Measurements from ENCODE around the gene CTDSPL. TPM values are rescaled to one million over a fixed set of nuclear protein-coding genes. Genes with fewer than 3 reads are reported as not detected.
"Not testable (repeated sequence)": the region's sequence is repeated elsewhere in the genome, so short reads cannot be mapped to it uniquely, and the experiment has no call there.

Gene CTDSPL
- total RNA-seq, 2 experiments from 2014 or later, result 2.0 to 4.1 TPM

DNA sequence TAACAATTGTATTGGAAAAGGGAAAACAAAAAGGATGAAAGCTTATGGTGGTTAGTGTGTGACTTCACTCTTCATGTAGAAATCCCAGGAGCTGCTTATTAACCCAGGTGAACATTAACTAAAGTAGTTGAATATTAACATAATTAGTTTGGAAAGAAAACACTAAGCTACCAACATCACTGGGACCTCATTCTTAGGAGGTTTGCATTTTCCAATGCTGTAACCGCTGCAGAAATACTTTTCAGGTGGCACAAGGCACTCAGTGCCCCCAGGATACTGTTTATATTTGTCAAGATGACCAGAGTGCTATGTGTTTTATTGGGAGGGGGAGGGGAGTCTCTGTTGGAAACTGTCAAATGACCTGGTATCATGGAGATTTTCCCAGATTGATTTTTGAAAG, 103.0 kb downstream of the CTDSPL start:
- Mint-ChIP-seq H3K27me3 (peaks cover 11% of the 10 kb centered on the region), H3K27ac (no peak overlapping the region), H3K4me1 (no peaks in the 10 kb centered on the region), H3K9me3 (no peaks in the 10 kb centered on the region), H3K36me3 (ENCODE audit: low read depth) (no peaks in the 10 kb centered on the region), H3K4me3 (no peak overlapping the region)
- no peak for DNase-seq
- ChIA-PET CTCF (interaction anchor here (1.3 to 4.3 kb wide), 3 partner anchors 10 to 110 kb away, joined by 4 to 21 read pairs (median 5); no protein-coding TSS in a partner anchor), POLR2A (no interaction called here)

DNA sequence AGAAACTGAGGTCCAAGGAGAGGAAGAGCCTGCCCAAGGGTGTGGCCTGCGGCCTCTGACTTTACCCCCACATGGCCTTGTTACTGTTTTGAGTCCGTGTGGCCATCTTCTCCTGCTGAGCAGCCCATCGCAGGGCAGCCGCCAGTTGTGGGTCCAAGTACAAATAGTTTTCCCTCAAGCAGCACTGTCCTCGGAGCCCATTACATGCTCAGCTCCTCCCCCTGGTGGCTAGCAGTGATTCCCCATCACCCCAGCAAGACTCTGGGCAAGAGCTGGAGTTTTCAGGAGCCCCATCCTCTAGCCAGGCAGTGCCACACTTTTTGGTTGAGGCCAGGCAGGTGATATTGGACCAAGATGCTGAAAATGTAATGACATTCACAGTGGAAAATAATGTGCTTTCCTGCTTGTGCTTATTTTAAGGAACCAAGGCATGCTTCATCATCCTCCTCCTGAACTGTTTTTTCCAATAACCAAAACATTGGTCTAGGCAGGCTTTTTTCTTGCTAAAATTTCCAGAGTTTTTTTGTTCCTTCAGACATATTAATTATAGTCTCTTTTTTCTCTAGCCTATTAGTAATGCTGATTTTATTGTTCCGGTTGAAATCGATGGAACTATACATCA, 105.7 kb downstream of the CTDSPL start:
- CTCF ChIA-PET, result interaction anchor here (0.7 to 5.4 kb wide), 25 partner anchors 7 to 379 kb away, joined by 3 to 129 read pairs (median 4); partner anchors contain the start of gene XYLB
- POLR2A ChIA-PET, result interaction anchor here (1.1 to 1.2 kb wide), 2 partner anchors 103 to 112 kb away, joined by 3 read pairs; no protein-coding TSS in a partner anchor
- H3K4me1 Mint-ChIP-seq, result no peaks in the 10 kb centered on the region
- DNase-seq, result peak; percentile 66
- H3K4me3 Mint-ChIP-seq, result no peak overlapping the region
- H3K9me3 Mint-ChIP-seq, result no peaks in the 10 kb centered on the region
- no peak overlapping the region for H3K27ac Mint-ChIP-seq
- peaks cover 9% of the 10 kb centered on the region for H3K27me3 Mint-ChIP-seq
- no peaks in the 10 kb centered on the region for H3K36me3 Mint-ChIP-seq (ENCODE audit: low read depth)

DNA sequence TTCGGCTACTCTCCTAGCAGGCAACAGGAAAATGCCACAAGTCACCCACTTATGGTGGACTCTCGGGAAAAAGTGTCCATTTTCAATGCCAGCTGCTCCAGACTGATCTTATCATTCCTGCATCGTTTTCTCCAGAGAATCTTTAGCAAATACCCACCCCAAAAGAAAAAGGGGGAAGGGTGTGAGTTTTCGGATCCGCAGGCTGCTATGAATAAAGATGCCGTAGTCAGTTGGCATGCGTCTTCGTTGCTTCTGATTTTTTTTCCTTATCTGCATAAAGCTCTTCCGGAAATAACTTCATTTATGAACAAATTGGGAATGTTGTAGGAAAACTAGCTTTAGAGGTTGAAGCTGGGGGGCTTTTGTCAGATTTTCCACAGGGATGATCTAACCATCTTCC, 106.5 kb downstream of the CTDSPL start:
- H3K9me3 Mint-ChIP-seq, result no peaks in the 10 kb centered on the region
- no peak overlapping the region for H3K4me3 Mint-ChIP-seq
- POLR2A ChIA-PET, result no interaction called here
- H3K36me3 Mint-ChIP-seq (ENCODE audit: low read depth), result no peaks in the 10 kb centered on the region
- no peaks in the 10 kb centered on the region for H3K4me1 Mint-ChIP-seq
- H3K27me3 Mint-ChIP-seq, result peaks cover 9% of the 10 kb centered on the region
- DNase-seq, result no peak
- CTCF ChIA-PET, result interaction anchor here (0.7 to 5.4 kb wide), 16 partner anchors 9 to 378 kb away, joined by 3 to 129 read pairs (median 5); partner anchors contain the start of gene XYLB
- H3K27ac Mint-ChIP-seq, result no peak overlapping the region

DNA sequence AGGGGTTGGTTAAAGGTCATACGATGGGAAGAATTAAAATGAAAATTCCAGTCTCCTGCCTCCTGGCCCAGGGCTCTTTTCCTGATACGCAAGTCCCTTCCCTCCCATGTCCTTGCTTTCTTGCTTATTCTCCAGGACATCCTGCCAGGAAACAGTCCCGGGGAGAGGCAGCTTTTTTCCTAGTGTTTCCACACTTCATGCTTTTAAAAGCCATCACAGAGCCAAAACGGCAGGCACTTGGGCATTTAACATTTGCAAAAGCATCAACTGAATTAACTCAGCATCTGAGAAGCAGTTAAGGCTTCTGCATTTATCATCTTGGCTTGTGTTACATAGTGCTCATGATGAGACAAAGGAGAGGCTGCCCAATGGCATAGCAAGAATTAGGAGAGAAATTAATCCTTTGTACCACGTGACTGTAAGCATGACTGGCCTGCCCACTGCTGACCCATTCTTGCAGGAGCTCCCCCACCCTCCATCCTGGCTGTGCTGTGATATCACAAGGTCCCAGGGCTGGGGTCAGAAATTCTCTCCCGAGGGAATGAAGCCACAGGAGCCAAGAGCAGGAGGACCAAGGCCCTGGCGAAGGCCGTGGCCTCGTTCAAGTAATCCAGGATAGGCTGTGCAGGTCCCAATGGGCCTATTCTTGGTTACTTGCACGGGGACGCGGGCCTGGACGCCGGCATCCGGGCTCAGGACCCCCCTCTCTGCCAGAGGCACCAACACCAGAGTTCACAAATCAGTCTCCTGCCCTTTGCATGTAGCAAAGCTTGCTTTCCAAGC, 107.3 kb downstream of the CTDSPL start:
- H3K9me3 Mint-ChIP-seq, result no peaks in the 10 kb centered on the region
- CTCF ChIA-PET, result interaction anchor here (1.0 to 5.4 kb wide), 6 partner anchors 10 to 118 kb away, joined by 4 to 129 read pairs (median 6); no protein-coding TSS in a partner anchor
- H3K4me1 Mint-ChIP-seq, result no peaks in the 10 kb centered on the region
- no peak overlapping the region for H3K4me3 Mint-ChIP-seq
- no peaks in the 10 kb centered on the region for H3K36me3 Mint-ChIP-seq (ENCODE audit: low read depth)
- no peak for DNase-seq
- POLR2A ChIA-PET, result no interaction called here
- H3K27me3 Mint-ChIP-seq, result peaks cover 9% of the 10 kb centered on the region
- H3K27ac Mint-ChIP-seq, result no peak overlapping the region

DNA sequence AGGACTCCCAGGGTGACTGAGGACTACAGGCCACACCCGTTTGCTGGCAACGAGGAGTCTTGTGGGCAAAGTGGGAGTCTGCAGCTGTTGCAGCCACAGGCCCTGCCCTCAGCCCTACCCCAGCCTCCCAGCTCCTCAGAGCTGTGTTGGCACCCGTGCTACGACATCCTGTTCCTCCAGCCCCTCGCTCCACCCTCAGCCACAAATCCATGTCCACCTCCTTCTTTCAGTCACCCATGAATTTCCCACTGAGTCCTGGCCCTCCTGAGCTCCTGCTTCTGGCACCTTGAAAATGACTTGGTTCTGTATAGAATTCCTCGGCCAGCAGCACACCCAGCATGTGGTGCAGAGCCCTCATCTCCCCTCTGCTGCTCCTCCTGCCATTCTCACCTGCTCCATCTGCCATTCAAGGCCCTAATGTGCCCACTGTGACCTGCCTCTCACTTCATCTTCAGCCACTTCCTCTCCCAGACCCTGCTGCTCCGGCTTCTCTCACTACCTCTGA, 108.0 kb downstream of the CTDSPL start:
- Mint-ChIP-seq H3K27ac (no peak overlapping the region), H3K4me1 (peaks cover 1% of the 10 kb centered on the region), H3K9me3 (no peaks in the 10 kb centered on the region), H3K27me3 (peaks cover 6% of the 10 kb centered on the region), H3K4me3 (no peak overlapping the region), H3K36me3 (ENCODE audit: low read depth) (no peaks in the 10 kb centered on the region)
- ChIA-PET CTCF (interaction anchor here (1.0 to 5.4 kb wide), 5 partner anchors 8 to 115 kb away, joined by 3 to 129 read pairs (median 4); no protein-coding TSS in a partner anchor), POLR2A (no interaction called here)
- no peak for DNase-seq

DNA sequence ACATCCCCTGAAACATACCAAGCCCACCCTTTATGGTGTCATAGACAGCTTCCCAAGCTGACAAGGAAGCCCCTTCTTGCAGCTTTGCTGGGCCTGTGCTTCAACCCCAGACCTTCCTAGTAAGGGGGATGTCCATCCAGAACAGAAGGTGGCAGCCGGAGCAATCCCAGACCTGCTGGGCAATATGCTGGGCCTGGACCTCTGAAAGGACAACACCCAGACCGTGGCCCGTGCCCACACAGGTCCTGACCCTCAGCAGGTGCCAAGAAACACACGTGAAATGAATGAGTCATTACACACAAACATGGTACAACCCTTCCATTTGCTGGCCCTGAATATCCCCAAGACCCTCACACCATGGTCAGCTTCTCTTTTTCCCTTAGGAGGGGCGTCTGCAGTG, 109.1 kb downstream of the CTDSPL start:
- Mint-ChIP-seq H3K9me3 (no peaks in the 10 kb centered on the region), H3K4me3 (no peak overlapping the region), H3K36me3 (ENCODE audit: low read depth) (no peaks in the 10 kb centered on the region), H3K27me3 (no peaks in the 10 kb centered on the region), H3K4me1 (peaks cover 6% of the 10 kb centered on the region), H3K27ac (no peak overlapping the region)
- DNase-seq, result no peak
- ChIA-PET POLR2A (no interaction called here), CTCF (interaction anchor here (1.1 to 5.4 kb wide), 5 partner anchors 9 to 116 kb away, joined by 3 to 129 read pairs (median 3); no protein-coding TSS in a partner anchor)

DNA sequence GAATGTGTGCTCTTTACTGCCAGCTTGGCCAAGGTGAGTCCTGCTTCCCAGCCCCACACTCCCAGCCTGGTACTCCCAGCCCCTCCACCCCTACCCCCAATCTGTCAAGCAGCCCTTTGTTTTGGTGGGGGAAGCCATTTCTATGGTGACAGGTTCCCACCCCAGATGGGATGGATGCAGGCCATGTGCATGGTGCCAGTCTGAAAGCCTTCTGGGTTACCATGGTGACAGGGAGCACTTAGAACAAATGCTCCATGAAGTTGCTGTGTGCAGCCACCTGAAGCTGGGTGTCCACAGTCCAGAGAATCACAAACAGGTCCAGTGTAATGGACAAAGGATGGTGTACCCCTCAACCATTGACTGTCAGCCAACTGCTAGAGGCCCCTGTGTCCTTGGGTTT, 109.8 kb downstream of the CTDSPL start:
- Mint-ChIP-seq H3K36me3 (ENCODE audit: low read depth) (no peaks in the 10 kb centered on the region), H3K27me3 (no peaks in the 10 kb centered on the region), H3K27ac (no peak overlapping the region), H3K4me3 (no peak overlapping the region), H3K9me3 (no peaks in the 10 kb centered on the region), H3K4me1 (peaks cover 6% of the 10 kb centered on the region)
- POLR2A ChIA-PET, result no interaction called here
- DNase-seq, result no peak
- CTCF ChIA-PET, result interaction anchor here (1.1 to 1.5 kb wide), 3 partner anchors 14 to 509 kb away, joined by 3 read pairs; no protein-coding TSS in a partner anchor

DNA sequence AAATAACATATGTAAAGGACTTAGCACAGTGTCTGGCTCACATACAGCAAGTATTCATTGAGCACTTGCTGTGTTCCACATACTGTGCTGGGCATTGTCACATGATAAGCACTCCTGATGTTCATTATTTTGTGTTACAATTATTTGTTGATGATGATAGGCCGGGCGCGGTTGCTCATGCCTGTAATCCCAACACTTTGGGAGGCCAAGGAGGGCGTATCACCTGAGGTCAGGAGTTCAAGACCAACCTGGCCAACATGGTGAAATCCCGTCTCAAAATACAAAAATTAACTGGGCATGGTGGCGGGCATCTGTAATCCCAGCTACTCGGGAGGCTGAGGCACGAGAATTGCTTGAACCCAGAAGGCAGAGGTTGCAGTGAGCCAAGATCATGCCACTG, 110.4 kb downstream of the CTDSPL start:
- POLR2A ChIA-PET; H3K27ac Mint-ChIP-seq; H3K4me1 Mint-ChIP-seq; H3K4me3 Mint-ChIP-seq; DNase-seq; H3K27me3 Mint-ChIP-seq; H3K9me3 Mint-ChIP-seq; H3K36me3 Mint-ChIP-seq (ENCODE audit: low read depth): not testable (repeated sequence)
- CTCF ChIA-PET, result interaction anchor here (1.1 to 1.5 kb wide), 5 partner anchors 11 to 508 kb away, joined by 3 read pairs; partner anchors contain the start of gene ACAA1

DNA sequence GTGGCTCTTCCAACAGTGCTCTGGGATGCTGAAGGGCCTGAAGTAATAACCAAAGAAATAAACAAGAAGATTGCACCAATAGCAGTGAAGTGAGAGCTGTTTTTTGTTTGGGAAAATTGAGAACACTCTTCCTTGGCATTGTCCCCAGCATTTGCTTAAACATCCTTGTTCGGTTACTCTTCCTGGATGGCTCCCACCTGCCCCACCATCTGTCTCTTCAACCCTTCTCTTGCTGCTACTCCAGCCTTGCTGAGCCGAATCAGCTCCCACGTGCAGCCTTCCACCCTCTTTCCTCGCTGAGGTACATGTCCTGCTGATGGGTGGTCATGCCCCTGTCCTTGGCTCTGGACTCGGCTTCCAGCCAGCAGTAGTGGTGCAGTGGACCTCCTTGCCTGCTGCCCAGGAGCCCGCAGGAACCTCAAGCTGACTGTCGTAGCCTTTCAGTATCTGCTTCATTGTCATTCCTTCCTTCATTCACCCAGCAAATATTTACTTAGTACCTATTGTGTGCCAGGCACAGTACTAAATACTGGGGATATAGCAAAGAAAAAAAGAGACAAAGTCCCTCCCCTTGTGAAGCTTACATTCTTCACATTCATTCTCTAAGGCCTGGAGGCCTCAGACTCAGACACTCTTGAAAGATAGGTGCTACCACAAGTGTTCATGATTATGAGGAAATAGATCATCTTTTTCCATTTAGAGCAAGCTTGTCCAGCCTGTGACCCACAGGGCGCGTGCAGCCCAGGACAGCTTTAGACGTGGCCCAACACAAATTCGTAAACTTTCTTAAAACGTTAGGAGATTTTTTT, 111.8 kb downstream of the CTDSPL start:
- H3K4me1 Mint-ChIP-seq, result peaks cover 6% of the 10 kb centered on the region
- no peak overlapping the region for H3K27ac Mint-ChIP-seq
- DNase-seq, result no peak
- no peaks in the 10 kb centered on the region for H3K27me3 Mint-ChIP-seq
- ChIA-PET POLR2A (interaction anchor here (2.1 kb wide), 1 partner anchor 21 kb away, joined by 5 read pairs; no protein-coding TSS in a partner anchor), CTCF (interaction anchor here (0.6 to 3.3 kb wide), 20 partner anchors 8 to 523 kb away, joined by 3 to 23 read pairs (median 3); partner anchors contain the start of genes ACAA1, DLEC1 and EXOG)
- no peaks in the 10 kb centered on the region for H3K36me3 Mint-ChIP-seq (ENCODE audit: low read depth)
- H3K4me3 Mint-ChIP-seq, result no peak overlapping the region
- H3K9me3 Mint-ChIP-seq, result no peaks in the 10 kb centered on the region

DNA sequence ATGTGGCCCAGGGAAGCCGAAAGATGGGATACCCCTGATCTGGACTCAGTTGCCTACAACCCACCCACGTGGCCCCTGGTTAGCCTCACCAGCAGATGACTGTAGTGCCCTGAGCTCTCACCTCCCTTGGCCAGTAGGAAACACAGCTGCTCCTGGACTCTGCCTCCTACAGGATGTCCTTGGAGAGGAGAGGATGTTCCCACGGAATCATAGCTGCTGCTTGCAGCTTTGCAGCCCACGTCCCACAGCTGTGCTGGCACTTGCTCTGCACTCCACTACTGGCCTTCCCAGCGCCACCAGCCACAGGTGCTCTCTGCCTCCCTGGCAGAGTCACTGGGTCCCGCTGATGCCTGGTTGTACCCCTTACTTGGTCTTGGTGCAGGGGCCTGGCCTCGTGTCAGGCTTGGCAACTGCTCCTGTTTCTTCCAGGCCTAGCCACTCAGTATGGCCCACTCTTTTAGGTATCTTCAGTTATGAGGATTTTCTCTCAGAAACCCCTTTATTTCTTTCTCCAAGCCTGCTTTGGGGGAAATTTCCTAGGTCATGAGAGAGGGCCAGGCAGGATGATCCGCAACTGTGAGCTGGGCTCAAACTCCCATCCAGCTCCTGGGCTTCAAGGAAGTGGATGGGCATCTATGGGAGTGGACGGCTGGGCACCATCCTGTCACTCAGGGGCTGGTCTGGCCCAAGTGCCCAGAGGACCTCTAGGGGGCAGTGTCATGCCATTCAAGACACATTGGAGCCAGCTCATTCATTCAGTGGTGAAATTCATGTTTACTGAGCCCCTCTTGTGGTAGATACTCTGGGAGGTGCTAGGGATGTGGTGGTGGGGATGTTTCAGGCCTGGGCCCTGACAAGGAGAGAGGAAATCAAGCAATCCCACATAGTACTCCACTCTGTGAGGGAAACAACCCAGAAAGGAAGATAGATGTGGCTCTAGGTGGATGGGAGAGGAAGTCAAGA, 112.7 kb downstream of the CTDSPL start:
- ChIA-PET CTCF (interaction anchor here (0.6 to 3.3 kb wide), 31 partner anchors 9 to 547 kb away, joined by 3 to 23 read pairs (median 4); partner anchors contain the start of genes DLEC1, EXOG and XYLB), POLR2A (interaction anchor here (1.1 to 2.1 kb wide), 2 partner anchors 20 to 190 kb away, joined by 4 to 5 read pairs; partner anchors contain the start of gene OXSR1)
- Mint-ChIP-seq H3K27ac (no peak overlapping the region), H3K36me3 (ENCODE audit: low read depth) (no peaks in the 10 kb centered on the region), H3K4me1 (peaks cover 6% of the 10 kb centered on the region), H3K4me3 (no peak overlapping the region), H3K9me3 (no peaks in the 10 kb centered on the region), H3K27me3 (no peaks in the 10 kb centered on the region)
- DNase-seq, result peak; percentile 76

DNA sequence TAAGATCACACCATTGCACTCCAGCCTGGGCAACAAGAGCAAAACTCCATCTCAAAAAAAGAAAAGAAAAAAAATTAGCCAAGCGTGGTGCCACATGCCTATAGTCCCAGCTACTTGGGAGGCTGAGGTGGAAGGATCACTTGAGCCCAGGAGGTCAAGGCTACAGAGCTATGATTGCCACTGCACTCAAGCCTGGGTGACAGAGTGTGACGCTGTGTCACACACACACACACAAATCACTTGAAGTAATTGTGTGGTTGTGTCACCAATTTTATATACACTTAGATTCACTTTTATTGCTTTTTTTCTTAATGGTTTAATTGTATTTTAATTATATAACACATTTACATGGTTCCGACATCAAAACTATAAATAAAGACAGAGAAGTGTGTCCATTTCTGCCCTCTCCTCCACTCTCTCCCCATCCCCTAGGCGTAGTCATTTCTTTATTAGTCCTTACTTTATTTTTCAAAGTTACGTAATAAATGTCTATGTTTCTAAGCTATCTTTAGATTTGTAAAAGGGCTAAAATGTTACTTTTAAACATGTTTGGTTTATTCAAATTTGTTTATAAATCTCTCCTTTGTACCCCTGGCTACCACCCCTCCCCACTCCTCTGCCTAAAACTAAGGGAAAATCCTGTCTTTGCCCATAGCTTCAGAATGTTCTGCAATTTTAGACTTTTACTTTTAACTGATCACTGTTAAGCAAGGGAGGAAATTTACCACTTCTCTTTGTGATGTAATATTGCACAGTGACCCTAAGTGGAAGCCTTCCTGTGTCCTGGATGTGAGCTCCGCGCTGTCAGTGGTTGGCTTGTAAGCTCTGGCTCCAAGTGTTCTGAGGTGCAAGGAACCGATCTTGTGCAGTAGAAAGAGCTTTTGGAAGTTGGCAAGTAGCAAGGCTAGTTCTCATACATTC, 118.1 kb downstream of the CTDSPL start:
- H3K27me3 Mint-ChIP-seq, result peaks cover 3% of the 10 kb centered on the region
- CTCF ChIA-PET, result interaction anchor here (1.1 to 3.3 kb wide), 5 partner anchors 10 to 24 kb away, joined by 4 to 22 read pairs (median 5); no protein-coding TSS in a partner anchor
- H3K4me1 Mint-ChIP-seq, result peaks cover 3% of the 10 kb centered on the region

More for the DNA sequence above, 118.1 kb downstream of the CTDSPL start:
- DNase-seq, result no peak
- Mint-ChIP-seq H3K36me3 (ENCODE audit: low read depth) (no peaks in the 10 kb centered on the region), H3K9me3 (no peaks in the 10 kb centered on the region), H3K4me3 (no peak overlapping the region), H3K27ac (no peak overlapping the region)
- POLR2A ChIA-PET, result no interaction called here
